NT2/D1 (cell line): ENCODE measurements around the gene CRTAC1.

Experiments
- DNase-seq: peaks from one replicate; pipeline ENCODE4 v3.0.0-alpha.2; 2011; ENCODE audit warnings: low read depth, low spot score
- H3K27me3 ChIP-seq: 2 replicates; pipeline ENCODE4 v1.6.0; 2011; ENCODE audit warnings: mild to moderate bottlenecking; ENCODE audit not compliant: insufficient read length, insufficient read depth
- H3K36me3 ChIP-seq: 2 replicates; pipeline ENCODE4 v1.6.1; 2011; ENCODE audit warnings: mild to moderate bottlenecking, low read length, mixed read lengths; ENCODE audit not compliant: insufficient read depth, insufficient read length
- H3K4me1 ChIP-seq: 2 replicates; pipeline ENCODE4 v1.5.1; 2011; ENCODE audit not compliant: insufficient read depth, insufficient read length
- H3K4me3 ChIP-seq: 2 replicates; pipeline ENCODE4 v1.5.1; 2011; ENCODE audit warnings: low read depth; ENCODE audit not compliant: insufficient read length
- H3K9ac ChIP-seq: 2 replicates; pipeline ENCODE4 v1.6.0; 2011; ENCODE audit warnings: low read depth; ENCODE audit not compliant: insufficient read length
- H3K9me3 ChIP-seq: 2 replicates; pipeline ENCODE4 v1.5.1; 2011; ENCODE audit warnings: mild to moderate bottlenecking, low read length; ENCODE audit not compliant: insufficient read depth
- SUZ12 ChIP-seq: IDR thresholded peaks from 2 replicates; pipeline ENCODE4 v1.6.1; 2011; ENCODE audit not compliant: insufficient read length, insufficient read depth; ENCODE audit errors: extremely low read depth
- YY1 ChIP-seq: IDR thresholded peaks from 2 replicates; pipeline ENCODE4 v1.6.1; 2011; ENCODE audit not compliant: insufficient read length, insufficient read depth
- ZNF274 ChIP-seq: IDR thresholded peaks from 2 replicates; pipeline ENCODE4 v1.6.1; 2011; ENCODE audit warnings: mild to moderate bottlenecking, low read depth, low read length

The CRTAC1 gene

GRCh38 chr10:97894092-97894491, 136.3 kb downstream of the CRTAC1 start:
- no peak overlapping the region for H3K4me3 ChIP-seq

GRCh38 chr10:97892939-97893338, 137.5 kb downstream of the CRTAC1 start:
- no peak for DNase-seq
- H3K36me3 ChIP-seq = no peaks in the 10 kb centered on the region
- no peaks in the 10 kb centered on the region for H3K27me3 ChIP-seq
- no peak overlapping the region for H3K4me3 ChIP-seq
- H3K9me3 ChIP-seq = no peaks in the 10 kb centered on the region
- H3K9ac ChIP-seq = no peak overlapping the region
- peaks cover 6% of the 10 kb centered on the region for H3K4me1 ChIP-seq
- no peak for TF ChIP-seq YY1

More at GRCh38 chr10:97894092-97894491, 136.3 kb downstream of the CRTAC1 start:
- Histone ChIP-seq H3K27me3 (no peaks in the 10 kb centered on the region), H3K9ac (no peak overlapping the region), H3K9me3 (no peaks in the 10 kb centered on the region), H3K36me3 (no peaks in the 10 kb centered on the region), H3K4me1 (peaks cover 9% of the 10 kb centered on the region)
- TF ChIP-seq ZNF274 = no peak
- TF ChIP-seq SUZ12 = no peak
- no peak for TF ChIP-seq YY1
- no peak for DNase-seq

GRCh38 chr10:97892506-97892905, 137.9 kb downstream of the CRTAC1 start:
- DNase-seq = no peak
- Histone ChIP-seq H3K4me1 (peaks cover 6% of the 10 kb centered on the region), H3K36me3 (no peaks in the 10 kb centered on the region), H3K4me3 (no peak overlapping the region), H3K9me3 (no peaks in the 10 kb centered on the region), H3K27me3 (no peaks in the 10 kb centered on the region), H3K9ac (no peak overlapping the region)
- TF ChIP-seq ZNF274 (no peak), SUZ12 (no peak)

GRCh38 chr10:97891497-97892167, 138.8 kb downstream of the CRTAC1 start:
- TF ChIP-seq YY1 = no peak
- TF ChIP-seq ZNF274 = no peak
- no peak for TF ChIP-seq SUZ12
- H3K4me1 ChIP-seq = peaks cover 6% of the 10 kb centered on the region

GRCh38 chr10:97889461-97890265, 140.8 kb downstream of the CRTAC1 start:
- Histone ChIP-seq H3K36me3 (no peaks in the 10 kb centered on the region), H3K9ac (peak overlapping the region; percentile 76), H3K4me3 (peak overlapping the region; percentile 36), H3K9me3 (no peaks in the 10 kb centered on the region), H3K4me1 (peaks cover 10% of the 10 kb centered on the region), H3K27me3 (no peaks in the 10 kb centered on the region)
- DNase-seq = peak; percentile 63
- TF ChIP-seq YY1 (peak; percentile 31), ZNF274 (no peak), SUZ12 (no peak)

More at GRCh38 chr10:97891497-97892167, 138.8 kb downstream of the CRTAC1 start:
- H3K9me3 ChIP-seq = no peaks in the 10 kb centered on the region
- no peak overlapping the region for H3K4me3 ChIP-seq
- no peak overlapping the region for H3K9ac ChIP-seq
- no peaks in the 10 kb centered on the region for H3K27me3 ChIP-seq
- H3K36me3 ChIP-seq = no peaks in the 10 kb centered on the region
- no peak for DNase-seq

- no peak for DNase-seq
- H3K36me3 ChIP-seq = no peaks in the 10 kb centered on the region
- TF ChIP-seq YY1 = no peak
- no peaks in the 10 kb centered on the region for H3K27me3 ChIP-seq
- H3K4me3 ChIP-seq = peak overlapping the region; percentile 36
- peaks cover 10% of the 10 kb centered on the region for H3K4me1 ChIP-seq
- peak overlapping the region; percentile 76 for H3K9ac ChIP-seq
- H3K9me3 ChIP-seq = no peaks in the 10 kb centered on the region
Measured at GRCh38 chr10:97888641-97889262, 141.7 kb downstream of the CRTAC1 start.

GRCh38 chr10:97888134-97888533, 142.3 kb downstream of the CRTAC1 start:
- DNase-seq = no peak
- H3K36me3 ChIP-seq = no peaks in the 10 kb centered on the region
- H3K27me3 ChIP-seq = no peaks in the 10 kb centered on the region
- no peak for TF ChIP-seq SUZ12
- no peak for TF ChIP-seq YY1
- no peak for TF ChIP-seq ZNF274
- H3K9ac ChIP-seq = no peak overlapping the region
- no peaks in the 10 kb centered on the region for H3K9me3 ChIP-seq
- H3K4me3 ChIP-seq = no peak overlapping the region
- peaks cover 10% of the 10 kb centered on the region for H3K4me1 ChIP-seq
